GM23248 (cell line): ENCODE measurements around the gene PRSS27. TPM values are rescaled to one million over a fixed set of nuclear protein-coding genes. Genes with fewer than 3 reads are reported as not detected.
A peak's percentile ranks its signal among the peaks of the same experiment; 100 is the strongest.
"Not testable (repeated sequence)": the region's sequence is repeated elsewhere in the genome, so short reads cannot be mapped to it uniquely, and the experiment has no call there.

Experiments used
- DNase-seq: peaks from one replicate; pipeline ENCODE4 v3.0.0-alpha.2; 2015
- H2AFZ ChIP-seq: fragments of 200-600 bp; sonication (generic); 2 replicates; pipeline ENCODE4 v1.6.1; 2016; ENCODE audit warnings: antibody characterized with exemption
- H3F3A ChIP-seq: fragments of 200-600 bp; sonication (generic); 2 replicates; pipeline ENCODE4 v1.6.1; 2016; ENCODE audit warnings: mild to moderate bottlenecking, antibody characterized with exemption, mixed run types; ENCODE audit not compliant: insufficient read depth
- H3K27ac ChIP-seq: fragments of 200-600 bp; sonication (generic); 2 replicates; pipeline ENCODE4 v1.5.1; 2016; ENCODE audit warnings: mild to moderate bottlenecking
- H3K27me3 ChIP-seq: fragments of 200-600 bp; sonication (generic); replicated peaks from 2 replicates; pipeline ENCODE4 v1.6.1; 2016; ENCODE audit warnings: mild to moderate bottlenecking; ENCODE audit not compliant: insufficient read depth
- H3K36me3 ChIP-seq: fragments of 200-600 bp; sonication (generic); 2 replicates; pipeline ENCODE4 v1.6.1; 2016; ENCODE audit warnings: low read depth, mild to moderate bottlenecking
- H3K4me1 ChIP-seq: fragments of 200-600 bp; sonication (generic); 2 replicates; pipeline ENCODE4 v1.6.1; 2016; ENCODE audit warnings: mild to moderate bottlenecking; ENCODE audit not compliant: insufficient read depth
- H3K4me2 ChIP-seq: fragments of 200-600 bp; sonication (generic); one replicate; pipeline ENCODE4 v1.6.1; 2016; ENCODE audit warnings: mild to moderate bottlenecking; ENCODE audit not compliant: unreplicated experiment
- H3K4me3 ChIP-seq: fragments of 200-600 bp; sonication (generic); 2 replicates; pipeline ENCODE4 v1.5.1; 2016; ENCODE audit warnings: mild to moderate bottlenecking
- H3K79me2 ChIP-seq: fragments of 200-600 bp; sonication (generic); 2 replicates; pipeline ENCODE4 v1.6.1; 2016; ENCODE audit warnings: mild to moderate bottlenecking; ENCODE audit not compliant: insufficient read depth
- H3K9ac ChIP-seq: fragments of 200-600 bp; sonication (generic); 2 replicates; pipeline ENCODE4 v1.6.1; 2016; ENCODE audit warnings: mild to moderate bottlenecking
- H3K9me2 ChIP-seq: fragments of 200-600 bp; sonication (generic); 2 replicates; pipeline ENCODE4 v1.6.1; 2016; ENCODE audit warnings: mixed run types, mild to moderate bottlenecking, moderate library complexity; ENCODE audit not compliant: insufficient read depth
- H3K9me3 ChIP-seq: fragments of 200-600 bp; sonication (generic); one replicate; pipeline ENCODE4 v1.6.1; 2017; ENCODE audit warnings: low read depth
- H4K20me1 ChIP-seq: fragments of 200-600 bp; sonication (generic); 2 replicates; pipeline ENCODE4 v1.6.0; 2016; ENCODE audit not compliant: insufficient read depth
- EZH2 ChIP-seq: fragments of 200-600 bp; sonication (generic); IDR thresholded peaks from 2 replicates; pipeline ENCODE4 v1.6.1; 2018; ENCODE audit warnings: antibody characterized with exemption, mild to moderate bottlenecking; ENCODE audit not compliant: insufficient read depth, poor library complexity, severe bottlenecking
- EZH2phosphoT487 ChIP-seq: fragments of 200-600 bp; sonication (generic); IDR thresholded peaks from 2 replicates; pipeline ENCODE4 v1.6.1; 2018; ENCODE audit warnings: antibody characterized with exemption, moderate library complexity, mild to moderate bottlenecking, low read depth; ENCODE audit not compliant: insufficient read depth
- WGBS, 2 experiments: methylation state at CpG; one replicate each; pipeline ENCODE4 v1.1.6; 2015 to 2017; ENCODE audit warnings: low lambda C conversion rate in 2 of 2, low coverage in 1 of 2; ENCODE audit errors: missing lambda C conversion rate in 2 of 2; 5-methylcytosine and 5-hydroxymethylcytosine counted together
- in situ Hi-C: fragments of 300-500 bp; cut with MboI; formaldehyde crosslinking; loops from 2 replicates; pipeline ENCODE4 v1.15.0; 2020
- polyA plus RNA-seq: library from polyadenylated mRNA; unstranded; fragments of >200 nt; fragmentation: Nextera tagmentation; extraction: Ambion mirVana; gene quantifications from 2 replicates; pipeline ENCODE4 v1.2.1, GENCODE V29; 2016
- total RNA-seq: library from RNA; depleted of rRNA; stranded (reverse); fragments of >200 nt; shearing (Covaris generic); gene quantifications from 2 replicates; pipeline ENCODE4 v1.2.3, GENCODE V29; 2014

The PRSS27 gene
- total and polyA plus RNA-seq, 2 experiments from 2014 or later = 0.68 to 0.76 TPM

DNA sequence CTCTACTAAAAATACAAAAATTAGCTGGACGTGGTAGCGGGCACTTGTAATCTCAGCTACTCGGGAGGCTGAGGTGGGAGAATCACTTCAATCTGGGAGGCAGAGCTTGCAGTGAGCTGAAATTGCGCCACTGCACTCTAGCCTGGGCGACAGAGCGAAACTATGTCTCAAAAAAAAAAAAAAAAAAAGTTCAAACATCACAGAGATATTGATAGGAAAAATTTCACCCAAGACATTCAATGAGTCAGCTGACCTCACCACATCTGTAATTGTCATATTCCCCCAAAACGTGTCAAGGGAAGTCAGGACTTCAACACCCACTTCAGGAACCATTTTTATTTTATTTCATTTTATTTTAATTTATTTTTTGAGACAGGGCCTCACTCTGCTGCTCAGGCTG, 8.0 kb upstream of the PRSS27 start:
- TF ChIP-seq EZH2phosphoT487 = no peak
- no peak for TF ChIP-seq EZH2
- WGBS, 2 experiments = 78 to 79% methylated on average over 7 of the region's 7 CpGs

DNA sequence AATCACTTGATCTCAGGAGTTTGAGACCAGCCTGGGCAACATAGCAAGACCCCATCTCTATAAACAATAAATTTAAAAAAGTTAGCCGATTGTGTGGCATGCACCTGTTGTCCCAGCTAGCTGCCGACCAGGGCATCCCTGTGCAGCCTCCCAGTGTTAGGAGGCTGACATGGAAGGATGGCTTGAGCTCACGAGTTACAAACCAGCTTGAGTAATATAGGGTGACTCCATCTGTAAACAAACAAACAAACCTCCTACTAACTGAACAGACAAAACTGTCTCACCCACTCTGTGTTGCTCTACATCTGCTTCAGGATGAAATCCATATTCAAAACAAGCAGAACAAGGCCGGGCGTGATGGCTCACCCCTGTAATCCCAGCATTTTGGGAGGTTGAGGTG, 6.9 kb upstream of the PRSS27 start:
- WGBS, 2 experiments = 77% methylated on average over 5 of the region's 5 CpGs
- Histone ChIP-seq H3K79me2 (no peaks in the 10 kb centered on the region), H3K4me1 (0 out of 2 replicates have a peak, but pooled peaks cover 3% of the 10 kb centered on the region), H3K4me3 (no peak overlapping the region), H3K9me2 (no peaks in the 10 kb centered on the region), H3K27me3 (no peaks in the 10 kb centered on the region), H3K36me3 (no peaks in the 10 kb centered on the region), H4K20me1 (no peaks in the 10 kb centered on the region), H2AFZ (no peak overlapping the region), H3K27ac (no peak overlapping the region), H3F3A (no peaks in the 10 kb centered on the region), H3K4me2 (no peak overlapping the region), H3K9me3 (no peaks in the 10 kb centered on the region), H3K9ac (no peak overlapping the region)
- in situ Hi-C loops = no loop called here
- DNase-seq = no peak
- TF ChIP-seq EZH2 (no peak), EZH2phosphoT487 (no peak)

More for the DNA sequence above, 8.0 kb upstream of the PRSS27 start:
- Histone ChIP-seq H3K4me2 (no peak overlapping the region), H3K36me3 (no peaks in the 10 kb centered on the region), H3F3A (no peaks in the 10 kb centered on the region), H3K9me3 (no peaks in the 10 kb centered on the region), H3K79me2 (no peaks in the 10 kb centered on the region), H3K4me3 (no peak overlapping the region), H3K27me3 (no peaks in the 10 kb centered on the region), H2AFZ (no peak overlapping the region), H3K4me1 (0 out of 2 replicates have a peak, but pooled peaks cover 3% of the 10 kb centered on the region), H3K27ac (no peak overlapping the region), H4K20me1 (no peaks in the 10 kb centered on the region), H3K9me2 (no peaks in the 10 kb centered on the region), H3K9ac (no peak overlapping the region)
- DNase-seq = no peak
- in situ Hi-C loops = no loop called here

- 58 to 62% methylated on average over 16 of the region's 16 CpGs for WGBS, 2 experiments
- Histone ChIP-seq H3K9me2 (no peaks in the 10 kb centered on the region), H3K4me2 (no peak overlapping the region), H3K36me3 (no peaks in the 10 kb centered on the region), H3F3A (no peaks in the 10 kb centered on the region), H3K27me3 (no peaks in the 10 kb centered on the region), H3K4me1 (0 out of 2 replicates have a peak, but pooled peaks cover 3% of the 10 kb centered on the region), H4K20me1 (no peaks in the 10 kb centered on the region), H3K9ac (no peak overlapping the region), H3K9me3 (no peaks in the 10 kb centered on the region), H2AFZ (no peak overlapping the region), H3K27ac (no peak overlapping the region), H3K4me3 (no peak overlapping the region), H3K79me2 (no peaks in the 10 kb centered on the region)
- TF ChIP-seq EZH2phosphoT487 (no peak), EZH2 (no peak)
- no peak for DNase-seq
- in situ Hi-C loops = no loop called here
These were observed 4.9 kb upstream of the PRSS27 start for GRCh38 chr16:2724816-2725348.

DNA sequence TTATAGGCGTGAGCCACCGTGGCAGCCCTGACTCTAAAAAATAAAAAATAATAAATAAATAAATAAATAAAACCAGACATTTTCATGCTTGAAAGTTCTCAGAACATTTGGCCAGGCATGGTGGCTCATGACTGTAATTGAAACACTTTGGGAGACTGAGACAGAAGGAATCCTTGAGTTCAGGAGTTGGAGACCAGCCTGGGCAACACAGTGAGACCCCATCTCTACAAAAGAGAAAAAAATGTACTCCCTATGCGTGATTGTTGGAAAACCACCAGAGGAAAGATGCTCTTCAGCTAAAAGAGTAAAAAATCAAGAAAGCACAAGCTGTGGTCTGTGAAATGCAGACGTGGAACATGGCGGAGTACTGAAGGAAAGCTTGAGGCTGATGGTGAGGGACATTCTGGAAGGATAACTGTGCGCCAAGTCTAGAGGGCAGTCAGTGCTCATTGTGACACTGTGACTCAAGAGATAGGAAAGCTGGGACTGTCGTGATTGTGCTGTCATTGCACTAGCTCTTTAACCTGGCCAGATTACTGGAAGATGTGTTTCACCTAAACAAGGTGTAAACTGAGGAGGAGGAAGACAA, 4.2 kb upstream of the PRSS27 start:
- Histone ChIP-seq H2AFZ (no peak overlapping the region), H3K27me3 (no peaks in the 10 kb centered on the region), H3K79me2 (no peaks in the 10 kb centered on the region), H3K9me3 (no peaks in the 10 kb centered on the region), H3K4me3 (no peak overlapping the region), H4K20me1 (no peaks in the 10 kb centered on the region), H3F3A (no peaks in the 10 kb centered on the region), H3K27ac (no peak overlapping the region), H3K9me2 (no peaks in the 10 kb centered on the region), H3K36me3 (no peaks in the 10 kb centered on the region), H3K9ac (no peak overlapping the region), H3K4me2 (no peak overlapping the region), H3K4me1 (0 out of 2 replicates have a peak, but pooled peaks cover 3% of the 10 kb centered on the region)
- TF ChIP-seq EZH2 (no peak), EZH2phosphoT487 (no peak)
- DNase-seq = no peak
- 63 to 66% methylated on average over 7 of the region's 7 CpGs for WGBS, 2 experiments
- in situ Hi-C loops = no loop called here

DNA sequence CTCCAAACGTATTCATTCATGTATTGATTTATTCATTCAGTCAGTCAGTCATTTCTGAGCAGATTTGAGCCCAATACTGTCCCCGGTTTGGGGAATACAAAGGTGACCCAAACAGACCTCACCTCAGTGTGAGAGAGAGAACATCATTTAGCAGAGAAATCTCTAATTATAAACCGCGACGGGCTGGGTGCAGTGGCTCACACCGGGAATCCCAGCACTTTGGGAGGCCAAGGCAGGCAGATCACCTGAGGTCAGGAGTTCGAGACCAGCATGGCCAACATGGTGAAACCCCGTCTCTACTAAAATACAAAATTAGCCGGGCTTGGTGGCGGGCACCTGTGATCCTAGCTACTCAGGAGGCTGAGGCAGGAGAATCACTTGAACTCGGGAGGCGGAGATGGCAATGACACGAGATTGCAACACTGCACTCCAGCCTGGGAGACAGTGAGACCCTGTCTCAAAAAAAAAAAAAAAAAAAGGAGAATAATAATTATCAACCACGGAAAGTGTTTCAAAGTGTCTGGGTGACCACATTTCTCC, 1.7 kb upstream of the PRSS27 start:
- H3F3A ChIP-seq, H3K4me1 ChIP-seq, H3K9me2 ChIP-seq, in situ Hi-C loops, DNase-seq, H3K27me3 ChIP-seq, H3K27ac ChIP-seq, H3K36me3 ChIP-seq, H4K20me1 ChIP-seq, H3K79me2 ChIP-seq, H3K9me3 ChIP-seq: not testable (repeated sequence)
- Histone ChIP-seq H2AFZ (peak overlapping the region; percentile 89), H3K4me3 (peak overlapping the region; percentile 74), H3K4me2 (peak overlapping the region; percentile 65), H3K9ac (peak overlapping the region; percentile 86)
- 42 to 45% methylated on average over 13 to 14 of the region's 14 CpGs for WGBS, 2 experiments
